Pancreas (tissue), 10 donors: ENCODE measurements around the gene CYP8B1. TPM values are rescaled to one million over a fixed set of nuclear protein-coding genes. Genes with fewer than 3 reads are reported as not detected.

ENCODE experiments used
- ATAC-seq, 4 donors: fragments of 200-7000 bp; cut with Tn5 transposase; one replicate each; pipeline versions ENCODE4 v1.8.0 to v1.9.1; 2020; ENCODE audit warnings: mild to moderate bottlenecking in 4 of 4, moderate library complexity in 4 of 4
- DNase-seq, 6 donors: peaks; one replicate each; pipeline ENCODE4 v3.0.0-alpha.2; 2020
- FAIRE-seq: peaks from 2 replicates; lab custom pipeline; 2012; peaks lifted over from hg19 to GRCh38; lab: Jason Lieb, UNC
- H3K27ac ChIP-seq, 4 donors: fragments of 200-600 bp; sonication (generic); 1 replicate in 3 of 4; 2 replicates in 1 of 4; pipeline versions ENCODE4 v1.5.0 to v1.8.0; 2020
- H3K27me3 ChIP-seq, 4 donors: fragments of 200-600 bp; one replicate each; pipeline ENCODE4 v1.8.0; 2021
- H3K36me3 ChIP-seq, 3 donors: fragments of 200-600 bp; sonication (generic) in 1 of 3; one replicate each; pipeline versions ENCODE4 v1.5.0 to v1.8.0; 2020 to 2021
- H3K4me1 ChIP-seq, 3 donors: fragments of 200-600 bp; one replicate each; pipeline ENCODE4 v1.8.0; 2021
- H3K4me3 ChIP-seq, 4 donors: fragments of 200-600 bp; sonication (generic) in 2 of 4; one replicate each; pipeline versions ENCODE4 v1.5.0 to v1.8.0; 2020 to 2021
- H3K9me3 ChIP-seq, 4 donors: fragments of 200-600 bp; one replicate each; pipeline ENCODE4 v1.8.0; 2021
- CTCF ChIP-seq, 4 donors: fragments of 200-600 bp; sonication (generic) in 3 of 4; IDR thresholded peaks; one replicate each; pipeline versions ENCODE4 v1.5.0 to v1.8.0; 2021; ENCODE audit warnings: antibody characterized with exemption in 4 of 4
- WGBS, 2 donors: extraction: QIAGEN DNeasy Blood & Tissue Kit; methylation state at CpG; one replicate each; pipeline ENCODE4 v1.1.7; 2013; 5-methylcytosine and 5-hydroxymethylcytosine counted together
- intact Hi-C, 3 donors: fragments of 100-400 bp; cut with DNase I; formaldehyde crosslinking; loops; one replicate each; pipeline versions ENCODE4 v1.11.1 to v1.14.2; 2022
- polyA plus RNA-seq, 2 donors: library from polyadenylated mRNA; stranded (reverse); fragments of 200-250 nt; gene quantifications; one replicate each; pipeline ENCODE4 v1.2.3, GENCODE V29; 2013
- total RNA-seq, 6 donors: library from RNA; stranded (reverse); fragmentation: NEBNext Ultra II Directional in 4 of 6; extraction: Animal tissue kit (Norgen Biotek cat#: 25700) in 4 of 6; gene quantifications; one replicate each; pipeline versions ENCODE4 v1.2.1 to v1.2.4, GENCODE V29; 2021 to 2023
- donor health status: healthy with polysubstance abuse.
- donor health status: DM: no; HTN: no; CAD: no; lungs with moderate emphysema.
- donor health status: DM: no; HTN: no; CAD: no.
- donor health status: control.
- donor health status: control.
- donor health status: Bipolar disorder and iron deficiency.
- donor health status: DM: yes; HTN: yes; CAD: no.
- donor health status: DM: no; HTN: no; CAD: no.
- donor health status: DM: no; HTN: no; CAD: no.
- donor health status: DM: yes; HTN: yes; CAD: no.

CYP8B1 gene
- total and polyA plus RNA-seq, 8 donors, result 0.22 TPM; not detected in 7

GRCh38 chr3:42852441-42852840 lies 23.2 kb downstream of the CYP8B1 start:
- no peaks in the 10 kb centered on the region for H3K4me1 ChIP-seq
- H3K9me3 ChIP-seq, result no peaks in the 10 kb centered on the region
- FAIRE-seq (no peak), ATAC-seq (peak in 2 of 4 donors; percentile 19 to 31), DNase-seq (no peak)
- H3K4me3 ChIP-seq, result no peak overlapping the region
- no peak for TF ChIP-seq CTCF (IDR thresholded peaks at IDR 0.05)
- H3K27me3 ChIP-seq, result no peaks in the 10 kb centered on the region
- H3K36me3 ChIP-seq, result no peaks in the 10 kb centered on the region
- H3K27ac ChIP-seq, result no peak overlapping the region
- WGBS, 2 donors, result 56 to 62% methylated on average over 2 of the region's 2 CpGs
- intact Hi-C loops, result no loop called here

GRCh38 chr3:42851228-42851834 lies 24.3 kb downstream of the CYP8B1 start:
- no peaks in the 10 kb centered on the region for H3K36me3 ChIP-seq
- H3K9me3 ChIP-seq, result no peaks in the 10 kb centered on the region
- no peak overlapping the region for H3K27ac ChIP-seq
- WGBS, 2 donors, result 90 to 96% methylated on average over 6 of the region's 6 CpGs
- TF ChIP-seq CTCF (IDR thresholded peaks at IDR 0.05), result no peak
- H3K4me1 ChIP-seq, result no peaks in the 10 kb centered on the region
- no peak overlapping the region for H3K4me3 ChIP-seq
- intact Hi-C loops, result no loop called here
- no peak for FAIRE-seq
- DNase-seq, result no peak
- no peak for ATAC-seq
- H3K27me3 ChIP-seq, result no peaks in the 10 kb centered on the region

GRCh38 chr3:42850263-42850662 lies 25.4 kb downstream of the CYP8B1 start:
- Histone ChIP-seq H3K36me3 (no peaks in the 10 kb centered on the region), H3K9me3 (no peaks in the 10 kb centered on the region), H3K4me1 (no peaks in the 10 kb centered on the region), H3K27ac (no peak overlapping the region), H3K4me3 (no peak overlapping the region), H3K27me3 (no peaks in the 10 kb centered on the region)
- WGBS, 2 donors, result 86 to 91% methylated on average over 3 of the region's 3 CpGs
- ATAC-seq, result no peak
- intact Hi-C loops, result no loop called here
- no peak for FAIRE-seq
- DNase-seq, result no peak
- no peak for TF ChIP-seq CTCF (IDR thresholded peaks at IDR 0.05)

GRCh38 chr3:42849017-42849416 lies 26.7 kb downstream of the CYP8B1 start:
- no peak for TF ChIP-seq CTCF (IDR thresholded peaks at IDR 0.05)
- 92 to 97% methylated on average over 7 of the region's 7 CpGs for WGBS, 2 donors
- DNase-seq (no peak), ATAC-seq (no peak), FAIRE-seq (no peak)
- Histone ChIP-seq H3K9me3 (no peaks in the 10 kb centered on the region), H3K27ac (no peak overlapping the region), H3K4me1 (no peaks in the 10 kb centered on the region), H3K27me3 (no peaks in the 10 kb centered on the region), H3K36me3 (no peaks in the 10 kb centered on the region), H3K4me3 (no peak overlapping the region)
- intact Hi-C loops, result no loop called here

GRCh38 chr3:42847731-42848130 lies 27.9 kb downstream of the CYP8B1 start:
- no peak for FAIRE-seq
- intact Hi-C loops, result no loop called here
- Histone ChIP-seq H3K4me3 (no peak overlapping the region), H3K4me1 (no peaks in the 10 kb centered on the region), H3K9me3 (no peaks in the 10 kb centered on the region), H3K27me3 (no peaks in the 10 kb centered on the region), H3K27ac (no peak overlapping the region), H3K36me3 (no peaks in the 10 kb centered on the region)
- peak in 1 of 4 donors; percentile 21 for ATAC-seq
- no peak for TF ChIP-seq CTCF (IDR thresholded peaks at IDR 0.05)
- WGBS, 2 donors, result 75 to 84% methylated on average over 4 of the region's 4 CpGs
- DNase-seq, result no peak
